NOMO-1 treated with DMSO at 0.1 percent for 48 hours (cell line): Measurements from ENCODE around the gene SRPK3.
"Not testable (repeated sequence)": the region's sequence is repeated elsewhere in the genome, so short reads cannot be mapped to it uniquely, and the experiment has no call there.

Experiments
- DNase-seq: peaks from one replicate; lab custom pipeline; 2025; ENCODE audit not compliant: unreplicated experiment; lab: John Stamatoyannopoulos, UW

SRPK3 gene

GRCh38 chrX:153804621-153805020, 23.8 kb downstream of the SRPK3 start:
- no peak for DNase-seq

- no peak for DNase-seq
These were observed 24.6 kb downstream of the SRPK3 start for GRCh38 chrX:153805436-153805835.

GRCh38 chrX:153806999-153807575, 26.2 kb downstream of the SRPK3 start:
- DNase-seq = no peak

GRCh38 chrX:153807976-153808375, 27.1 kb downstream of the SRPK3 start:
- DNase-seq = no peak

GRCh38 chrX:153812220-153812619, 31.4 kb downstream of the SRPK3 start:
- DNase-seq = no peak

- no peak for DNase-seq
These were observed 32.3 kb downstream of the SRPK3 start for GRCh38 chrX:153813161-153813560.

GRCh38 chrX:153814591-153815315, 33.9 kb downstream of the SRPK3 start:
- DNase-seq = no peak

- no peak for DNase-seq
These were observed 36.2 kb downstream of the SRPK3 start for GRCh38 chrX:153816831-153817690.

GRCh38 chrX:153818064-153818463, 37.2 kb downstream of the SRPK3 start:
- not testable (repeated sequence) for DNase-seq

- DNase-seq = no peak
These were observed 37.9 kb downstream of the SRPK3 start for GRCh38 chrX:153818571-153819383.

GRCh38 chrX:153819384-153820040, 38.7 kb downstream of the SRPK3 start:
- no peak for DNase-seq

GRCh38 chrX:153820601-153821000, 39.8 kb downstream of the SRPK3 start:
- DNase-seq = no peak

GRCh38 chrX:153821066-153821465, 40.2 kb downstream of the SRPK3 start:
- DNase-seq = no peak

- DNase-seq = no peak
These were observed 43.5 kb downstream of the SRPK3 start for GRCh38 chrX:153824348-153824747.

- no peak for DNase-seq
These were observed 44.2 kb downstream of the SRPK3 start for GRCh38 chrX:153825042-153825441.

GRCh38 chrX:153827016-153827415, 46.2 kb downstream of the SRPK3 start:
- DNase-seq = no peak

GRCh38 chrX:153827903-153828302, 47.1 kb downstream of the SRPK3 start:
- no peak for DNase-seq

GRCh38 chrX:153828308-153828707, 47.5 kb downstream of the SRPK3 start:
- no peak for DNase-seq

GRCh38 chrX:153828723-153829548, 48.1 kb downstream of the SRPK3 start:
- DNase-seq = no peak

GRCh38 chrX:153829549-153829798, 48.6 kb downstream of the SRPK3 start:
- DNase-seq = no peak
